Dedifferentiated amniotic fluid mesenchymal stem cell (primary cell): Measurements from ENCODE around the gene TTC34.
"Not testable (repeated sequence)": the region's sequence is repeated elsewhere in the genome, so short reads cannot be mapped to it uniquely, and the experiment has no call there.

Source experiments
- DNase-seq: peaks from one replicate; pipeline ENCODE4 v3.0.0-alpha.2; 2016; ENCODE audit errors: extremely low spot score

The TTC34 gene

DNA sequence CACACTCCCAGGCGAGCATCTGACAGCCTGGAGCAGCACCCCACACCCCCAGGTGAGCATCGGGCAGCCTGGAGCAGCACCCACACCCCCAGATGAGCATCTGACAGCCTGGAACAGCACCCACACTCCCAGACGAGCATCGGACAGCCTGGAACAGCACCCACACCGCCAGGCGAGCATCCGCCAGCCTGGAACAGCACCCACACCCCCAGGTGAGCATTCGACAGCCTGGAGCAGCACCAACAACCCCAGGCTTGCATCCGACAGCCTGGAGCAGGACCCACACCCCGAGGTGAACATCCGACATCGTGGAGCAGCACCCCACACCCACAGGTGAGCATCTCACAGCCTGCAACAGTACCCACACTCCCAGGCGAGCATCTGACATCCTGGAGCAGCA is 42.1 kb downstream of the TTC34 start:
- DNase-seq = not testable (repeated sequence)

DNA sequence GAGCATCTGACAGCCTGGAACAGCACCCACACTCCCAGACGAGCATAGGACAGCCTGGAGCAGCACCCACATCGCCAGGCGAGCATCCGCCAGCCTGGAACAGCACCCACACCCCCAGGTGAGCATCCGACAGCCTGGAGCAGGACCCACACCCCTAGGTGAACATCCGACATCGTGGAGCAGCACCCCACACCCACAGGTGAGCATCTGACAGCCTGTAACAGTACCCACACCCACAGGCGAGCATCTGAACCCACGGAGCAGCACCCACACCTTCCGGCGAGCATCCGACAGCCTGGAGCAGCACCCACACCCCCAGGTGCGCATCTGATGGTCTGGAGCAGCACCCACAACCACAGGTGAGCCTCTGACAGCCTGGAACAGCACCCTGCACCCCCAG is 44.0 kb downstream of the TTC34 start:
- not testable (repeated sequence) for DNase-seq

DNA sequence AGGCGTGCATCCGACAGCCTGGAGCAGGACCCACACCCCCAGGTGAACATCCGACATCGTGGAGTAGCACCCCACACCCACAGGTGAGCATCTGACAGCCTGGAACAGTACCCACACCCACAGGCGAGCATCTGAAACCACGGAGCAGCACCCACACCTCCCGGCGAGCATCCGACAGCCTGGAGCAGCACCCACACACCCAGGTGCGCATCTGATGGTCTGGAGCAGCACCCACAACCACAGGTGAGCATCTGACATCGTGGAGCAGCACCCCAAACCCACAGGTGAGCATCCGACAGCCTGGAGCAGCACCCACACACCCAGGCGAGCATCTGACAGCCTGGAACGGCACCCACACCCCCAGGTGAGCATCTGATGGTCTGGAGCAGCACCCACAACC is 46.1 kb downstream of the TTC34 start:
- DNase-seq = not testable (repeated sequence)

DNA sequence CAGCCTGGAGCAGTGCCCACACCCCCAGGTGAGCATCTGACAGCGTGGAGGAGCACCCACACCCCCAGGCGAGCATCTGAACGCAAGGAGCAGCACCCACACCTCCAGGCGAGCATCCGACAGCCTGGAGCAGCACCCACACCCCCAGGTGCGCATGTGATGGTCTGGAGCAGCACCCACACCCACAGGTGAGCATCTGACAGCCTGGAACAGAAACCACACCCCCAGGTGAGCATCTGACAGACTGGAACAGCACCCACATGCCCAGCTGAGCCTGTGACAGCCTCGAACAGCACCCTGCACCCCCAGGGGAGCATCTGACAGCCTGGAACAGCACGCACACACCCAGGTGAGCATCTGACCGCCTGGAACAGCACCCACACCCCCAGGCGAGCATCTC is 46.9 kb downstream of the TTC34 start:
- not testable (repeated sequence) for DNase-seq

DNA sequence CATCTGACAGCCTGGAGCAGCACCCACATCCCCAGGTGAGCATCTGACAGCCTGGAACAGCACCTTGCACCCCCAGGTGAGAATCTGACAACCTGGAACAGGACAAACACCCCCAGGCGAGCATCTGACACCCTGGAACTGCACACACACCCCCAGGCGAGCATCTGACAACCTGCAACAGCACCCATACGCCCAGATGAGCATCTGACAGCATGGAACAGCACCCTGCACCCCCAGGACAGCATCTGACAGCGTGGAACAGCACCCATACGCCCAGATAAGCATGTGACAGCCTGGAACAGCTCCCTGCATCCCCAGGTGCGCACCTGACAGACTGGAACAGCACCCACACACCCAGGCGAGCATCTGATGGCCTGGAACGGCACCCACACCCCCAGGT is 49.0 kb downstream of the TTC34 start:
- DNase-seq = not testable (repeated sequence)

DNA sequence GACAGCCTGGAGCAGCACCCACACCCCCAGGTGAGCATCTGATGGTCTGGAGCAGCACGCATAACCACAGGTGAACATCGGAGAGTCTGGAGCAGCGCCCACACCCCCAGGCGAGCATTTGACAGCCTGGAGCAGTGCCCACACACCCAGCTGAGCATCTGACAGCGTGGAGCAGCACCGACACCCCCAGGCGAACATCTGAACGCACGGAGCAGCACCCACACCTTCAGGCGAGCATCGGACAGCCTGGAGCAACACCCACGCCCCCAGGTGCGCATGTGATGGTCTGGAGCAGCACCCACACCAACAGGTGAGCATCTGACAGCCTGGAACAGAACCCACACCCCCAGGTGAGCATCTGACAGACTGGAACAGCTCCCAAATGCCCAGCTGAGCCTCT is 49.6 kb downstream of the TTC34 start:
- not testable (repeated sequence) for DNase-seq

DNA sequence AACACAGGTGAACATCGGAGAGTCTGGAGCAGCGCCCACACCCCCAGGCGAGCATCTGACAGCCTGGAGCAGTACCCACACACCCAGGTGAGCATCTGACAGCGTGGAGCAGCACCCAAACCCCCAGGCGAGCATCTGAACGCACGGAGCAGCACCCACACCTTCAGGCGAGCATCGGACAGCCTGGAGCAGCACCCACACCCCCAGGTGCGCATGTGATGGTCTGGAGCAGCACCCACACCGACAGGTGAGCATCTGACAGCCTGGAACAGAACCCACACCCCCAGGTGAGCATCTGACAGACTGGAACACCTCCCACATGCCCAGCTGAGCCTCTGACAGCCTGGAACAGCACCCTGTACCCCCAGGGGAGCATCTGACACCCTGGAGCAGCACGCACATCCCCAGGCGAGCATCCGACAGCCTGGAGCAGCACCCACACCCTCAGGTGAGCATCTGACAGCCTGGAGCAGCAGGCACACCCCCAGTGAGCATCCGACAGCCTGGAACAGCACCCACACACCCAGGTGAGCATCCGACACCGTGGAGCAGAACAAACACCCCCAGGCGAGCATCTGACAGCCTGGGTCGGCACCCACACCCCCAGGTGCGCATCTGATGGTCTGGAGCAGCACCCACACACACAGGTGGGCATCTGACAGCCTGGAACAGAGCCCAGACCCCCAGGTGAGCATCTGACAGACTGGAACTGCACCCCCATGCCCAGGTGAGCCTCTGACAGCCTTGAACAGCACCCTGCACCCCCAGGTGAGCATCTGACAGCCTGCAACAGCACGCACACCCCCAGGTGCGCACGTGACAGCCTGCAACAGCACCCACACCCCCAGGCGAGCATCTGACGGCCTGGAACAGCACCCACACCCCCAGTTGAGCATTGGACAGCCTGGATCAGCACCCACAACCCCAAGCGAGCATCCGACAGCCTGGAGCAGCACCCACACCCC is 50.4 kb downstream of the TTC34 start:
- not testable (repeated sequence) for DNase-seq

DNA sequence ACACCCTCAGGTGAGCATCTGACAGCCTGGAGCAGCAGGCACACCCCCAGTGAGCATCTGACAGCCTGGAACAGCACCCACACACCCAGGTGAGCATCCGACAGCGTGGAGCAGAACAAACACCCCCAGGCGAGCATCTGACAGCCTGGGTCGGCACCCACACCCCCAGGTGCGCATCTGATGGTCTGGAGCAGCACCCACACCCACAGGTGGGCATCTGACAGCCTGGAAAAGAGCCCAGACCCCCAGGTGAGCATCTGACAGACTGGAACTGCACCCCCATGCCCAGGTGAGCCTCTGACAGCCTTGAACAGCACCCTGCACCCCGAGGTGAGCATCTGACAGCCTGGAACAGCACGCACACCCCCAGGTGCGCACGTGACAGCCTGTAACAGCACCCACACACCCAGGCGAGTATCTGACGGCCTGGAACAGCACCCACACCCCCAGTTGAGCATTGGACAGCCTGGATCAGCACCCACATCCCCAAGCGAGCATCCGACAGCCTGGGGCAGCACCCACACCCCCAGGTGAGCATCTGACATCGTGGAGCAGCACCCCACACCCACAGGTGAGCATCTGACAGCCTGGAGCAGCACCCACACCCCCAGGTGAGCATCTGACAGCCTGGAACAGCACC is 51.3 kb downstream of the TTC34 start:
- DNase-seq = not testable (repeated sequence)

DNA sequence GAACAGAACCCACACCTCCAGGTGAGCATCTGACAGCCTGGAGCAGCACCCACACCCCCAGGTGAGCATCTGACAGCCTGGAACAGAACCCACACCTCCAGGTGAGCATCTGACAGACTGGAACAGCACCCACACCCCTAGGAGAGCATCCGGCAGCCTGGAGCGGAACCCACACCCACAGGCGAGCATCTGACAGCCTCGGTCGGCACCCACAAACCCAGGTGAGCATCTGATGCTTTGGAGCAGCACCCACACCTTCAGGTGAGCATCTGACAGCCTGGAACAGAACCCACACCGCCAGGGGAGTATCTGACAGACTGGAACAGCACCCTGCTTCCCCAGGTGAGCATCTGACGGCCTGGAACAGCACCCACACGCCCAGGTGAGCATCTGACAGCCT is 52.9 kb downstream of the TTC34 start:
- DNase-seq = not testable (repeated sequence)

DNA sequence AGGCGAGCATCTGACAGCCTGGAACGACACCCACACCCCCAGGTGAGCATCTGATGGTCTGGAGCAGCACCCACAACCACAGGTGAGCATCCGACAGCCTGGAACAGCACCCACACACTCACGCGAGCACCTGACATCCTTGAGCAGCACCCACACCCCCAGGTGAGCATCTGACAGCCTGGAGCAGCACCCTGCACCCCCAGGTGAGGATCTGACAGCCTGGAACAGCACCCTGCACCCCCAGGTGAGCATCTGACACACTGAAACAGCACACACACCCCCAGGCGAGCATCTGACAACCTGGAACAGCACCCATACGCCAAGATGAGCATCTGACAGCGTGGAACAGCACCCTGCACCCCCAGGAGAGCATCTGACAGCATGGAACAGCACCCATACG is 106.7 kb downstream of the TTC34 start:
- not testable (repeated sequence) for DNase-seq

DNA sequence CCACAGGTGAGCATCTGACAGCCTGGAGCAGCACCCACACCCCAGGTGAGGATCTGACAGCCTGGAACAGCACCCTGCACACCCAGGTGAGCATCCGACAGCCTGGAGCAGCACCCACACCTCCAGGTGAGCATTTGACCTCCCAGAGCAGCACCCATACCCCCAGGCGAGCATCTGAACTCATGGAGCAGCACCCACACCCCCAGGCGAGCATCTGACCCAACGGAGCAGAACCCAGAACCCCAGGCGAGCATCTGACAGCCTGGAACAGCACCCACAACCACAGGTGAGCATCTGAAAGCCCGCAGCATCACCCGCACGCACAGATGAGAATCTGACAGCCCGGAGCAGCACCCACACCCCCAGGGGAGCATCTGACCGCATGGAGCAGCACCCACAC is 111.3 kb downstream of the TTC34 start:
- not testable (repeated sequence) for DNase-seq

DNA sequence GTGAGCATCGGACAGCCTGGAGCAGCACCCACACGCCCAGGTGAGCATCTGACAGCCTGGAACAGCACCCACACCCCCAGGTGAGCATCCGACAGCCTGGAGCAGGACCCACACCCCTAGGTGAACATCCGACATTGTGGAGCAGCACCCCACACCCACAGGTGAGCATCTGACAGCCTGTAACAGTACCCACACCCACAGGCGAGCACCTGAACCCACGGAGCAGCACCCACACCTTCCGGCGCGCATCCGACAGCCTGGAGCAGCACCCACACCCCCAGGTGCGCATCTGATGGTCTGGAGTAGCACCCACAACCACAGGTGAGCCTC is 113.2 kb downstream of the TTC34 start:
- DNase-seq = not testable (repeated sequence)

DNA sequence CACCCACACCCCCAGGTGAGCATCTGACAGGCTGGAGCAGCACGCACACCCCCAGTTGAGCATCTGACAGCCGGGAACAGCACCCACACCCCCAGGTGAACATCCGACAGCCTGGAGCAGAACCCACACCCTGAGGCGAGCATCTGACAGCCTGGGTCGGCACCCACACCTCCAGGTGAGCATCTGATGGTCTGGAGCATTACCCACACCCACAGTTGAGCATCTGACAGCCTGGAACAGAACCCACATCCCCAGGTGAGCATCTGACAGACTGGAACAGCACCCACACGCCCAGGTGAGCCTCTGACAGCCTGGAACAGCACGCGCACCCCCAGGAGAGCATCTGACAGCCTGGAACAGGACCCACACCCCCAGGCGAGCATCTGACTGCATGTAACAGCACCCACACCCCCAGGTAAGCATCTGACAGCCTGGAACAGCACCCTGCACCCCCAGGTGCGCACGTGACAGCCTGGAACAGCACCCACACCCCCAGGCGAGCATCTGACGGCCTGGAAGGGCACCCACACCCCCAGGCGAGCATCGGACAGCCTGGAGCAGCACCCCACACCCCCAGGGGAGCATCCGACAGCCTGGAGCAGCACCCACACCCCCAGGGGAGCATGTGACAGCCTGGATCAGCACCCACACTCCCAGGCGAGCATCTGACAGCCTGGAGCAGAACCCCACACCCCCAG is 113.7 kb downstream of the TTC34 start:
- DNase-seq = not testable (repeated sequence)

DNA sequence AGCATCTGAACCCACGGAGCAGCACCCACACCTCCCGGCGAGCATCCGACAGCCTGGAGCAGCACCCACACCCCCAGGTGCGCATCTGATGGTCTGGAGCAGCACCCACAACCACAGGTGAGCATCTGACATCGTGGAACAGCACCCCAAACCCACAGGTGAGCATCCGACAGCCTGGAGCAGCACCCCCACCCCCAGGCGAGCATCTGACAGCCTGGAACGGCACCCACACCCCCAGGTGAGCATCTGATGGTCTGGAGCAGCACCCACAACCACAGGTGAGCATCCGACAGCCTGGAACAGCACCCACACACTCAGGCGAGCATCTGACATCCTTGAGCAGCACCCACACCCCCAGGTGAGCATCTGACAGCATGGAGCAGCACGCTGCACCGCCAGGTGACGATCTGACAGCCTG is 114.3 kb downstream of the TTC34 start:
- not testable (repeated sequence) for DNase-seq

DNA sequence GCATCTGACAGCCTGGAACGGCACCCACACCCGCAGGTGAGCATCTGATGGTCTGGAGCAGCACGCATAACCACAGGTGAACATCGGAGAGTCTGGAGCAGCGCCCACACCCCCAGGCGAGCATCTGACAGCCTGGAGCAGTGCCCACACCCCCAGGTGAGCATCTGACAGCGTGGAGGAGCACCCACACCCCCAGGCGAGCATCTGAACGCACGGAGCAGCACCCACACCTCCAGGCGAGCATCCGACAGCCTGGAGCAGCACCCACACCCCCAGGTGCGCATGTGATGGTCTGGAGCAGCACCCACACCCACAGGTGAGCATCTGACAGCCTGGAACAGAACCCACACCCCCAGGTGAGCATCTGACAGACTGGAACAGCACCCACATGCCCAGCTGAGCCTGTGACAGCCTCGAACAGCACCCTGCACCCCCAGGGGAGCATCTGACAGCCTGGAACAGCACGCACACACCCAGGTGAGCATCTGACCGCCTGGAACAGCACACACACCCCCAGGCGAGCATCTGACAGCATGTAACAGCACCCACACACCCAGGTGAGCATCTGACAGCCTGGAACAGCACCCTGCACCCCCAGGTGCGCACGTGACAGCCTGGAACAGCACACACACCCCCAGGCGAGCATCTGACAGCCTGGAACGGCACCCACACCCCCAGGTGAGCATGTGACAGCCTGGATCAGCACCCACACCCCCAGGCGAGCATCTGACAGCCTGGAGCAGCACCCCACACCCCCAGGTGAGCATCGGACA is 115.2 kb downstream of the TTC34 start:
- not testable (repeated sequence) for DNase-seq

DNA sequence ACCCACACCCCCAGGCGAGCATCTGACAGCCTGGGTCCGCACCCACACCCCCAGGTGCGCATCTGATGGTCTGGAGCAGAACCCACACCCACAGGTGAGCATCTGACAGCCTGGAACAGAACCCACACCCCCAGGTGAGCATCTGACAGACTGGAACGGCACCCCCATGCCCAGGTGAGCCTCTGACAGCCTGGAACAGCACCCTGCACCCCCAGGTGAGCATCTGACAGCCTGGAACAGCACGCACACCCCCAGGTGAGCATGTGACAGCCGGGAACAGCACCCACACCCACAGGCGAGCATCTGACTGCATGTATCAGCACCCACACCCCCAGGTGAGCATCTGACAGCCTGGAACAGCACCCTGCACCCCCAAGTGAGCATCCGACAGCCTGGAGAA is 115.8 kb downstream of the TTC34 start:
- DNase-seq = not testable (repeated sequence)

DNA sequence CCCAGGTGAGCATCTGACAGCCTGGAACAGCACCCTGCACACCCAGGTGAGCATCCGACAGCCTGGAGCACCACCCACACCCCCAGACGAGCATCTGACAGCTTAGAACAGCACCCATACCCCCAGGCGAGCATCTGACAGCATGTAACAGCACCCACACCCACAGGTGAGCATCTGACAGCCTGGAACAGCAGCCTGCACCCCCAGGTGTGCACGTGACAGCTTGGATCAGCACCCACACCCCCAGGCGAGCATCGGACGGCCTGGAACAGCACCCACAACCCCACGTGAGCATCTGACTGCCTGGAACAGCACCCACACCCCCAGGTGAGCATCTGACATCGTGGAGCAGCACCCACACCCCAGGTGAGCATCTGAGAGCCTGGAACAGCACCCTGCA is 116.6 kb downstream of the TTC34 start:
- not testable (repeated sequence) for DNase-seq

DNA sequence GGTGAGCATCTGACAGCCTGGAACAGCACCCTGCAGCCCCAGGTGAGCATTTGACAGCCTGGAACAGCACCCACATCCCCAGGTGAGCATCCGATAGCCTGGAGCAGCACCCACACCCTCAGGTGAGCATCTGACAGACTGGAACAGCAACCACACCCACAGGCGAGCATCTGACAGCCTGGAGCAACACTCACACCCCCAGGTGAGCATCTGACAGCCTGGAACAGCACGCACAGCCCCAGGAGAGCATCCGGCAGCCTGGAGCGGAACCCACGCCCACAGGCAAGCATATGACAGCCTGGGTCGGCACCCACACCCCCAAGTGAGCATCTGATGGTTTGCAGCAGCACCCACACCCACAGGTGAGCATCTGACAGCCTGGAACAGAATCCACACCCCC is 117.5 kb downstream of the TTC34 start:
- not testable (repeated sequence) for DNase-seq

DNA sequence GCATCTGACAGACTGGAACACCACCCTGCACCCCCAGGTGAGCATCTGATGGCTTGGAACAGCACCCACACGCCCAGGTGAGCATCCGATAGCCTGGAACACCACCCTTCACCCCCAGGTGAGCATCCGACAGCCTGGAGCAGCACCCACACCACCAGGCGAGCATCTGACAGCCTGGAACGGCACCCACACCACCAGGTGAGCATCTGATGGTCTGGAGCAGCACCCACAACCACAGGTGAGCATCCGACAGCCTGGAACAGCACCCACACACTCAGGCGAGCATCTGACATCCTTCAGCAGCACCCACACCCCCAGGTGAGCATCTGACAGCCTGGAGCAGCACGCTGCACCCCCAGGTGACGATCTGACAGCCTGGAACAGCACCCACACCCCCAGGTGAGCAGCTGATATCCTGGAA is 118.2 kb downstream of the TTC34 start:
- DNase-seq = not testable (repeated sequence)

DNA sequence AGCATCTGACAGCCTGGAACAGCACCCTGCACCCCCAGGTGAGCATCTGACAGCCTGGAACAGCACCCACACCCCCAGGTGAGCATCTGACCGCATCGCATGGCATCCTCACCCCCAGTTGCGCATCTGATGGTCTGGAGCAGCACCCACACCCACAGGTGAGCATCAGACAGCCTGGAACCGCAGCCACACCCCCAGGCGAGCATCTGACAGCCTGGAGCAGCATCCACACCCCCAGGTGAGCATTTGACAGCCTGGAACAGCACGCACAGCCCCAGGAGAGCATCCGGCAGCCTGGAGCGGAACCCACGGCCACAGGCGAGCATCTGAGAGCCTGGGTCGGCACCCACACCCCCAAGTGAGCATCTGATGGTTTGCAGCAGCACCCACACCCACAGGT is 118.6 kb downstream of the TTC34 start:
- DNase-seq = not testable (repeated sequence)

DNA sequence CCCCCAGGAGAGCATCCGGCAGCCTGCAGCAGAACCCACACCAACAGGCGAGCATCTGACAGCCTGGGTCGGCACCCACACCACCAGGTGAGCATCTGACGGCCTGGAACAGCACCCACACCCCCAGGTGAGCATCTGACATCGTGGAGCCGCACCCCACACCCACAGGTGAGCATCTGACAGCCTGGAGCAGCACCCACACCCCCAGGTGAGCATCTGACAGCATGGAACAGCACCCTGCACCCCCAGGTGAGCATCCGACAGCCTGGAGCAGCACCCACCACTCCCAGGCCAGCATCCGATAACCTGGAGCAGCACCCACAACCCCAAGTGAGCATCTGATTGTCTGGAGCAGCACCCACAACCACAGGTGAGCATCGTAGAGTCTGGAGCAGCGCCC is 124.8 kb downstream of the TTC34 start:
- DNase-seq = not testable (repeated sequence)

DNA sequence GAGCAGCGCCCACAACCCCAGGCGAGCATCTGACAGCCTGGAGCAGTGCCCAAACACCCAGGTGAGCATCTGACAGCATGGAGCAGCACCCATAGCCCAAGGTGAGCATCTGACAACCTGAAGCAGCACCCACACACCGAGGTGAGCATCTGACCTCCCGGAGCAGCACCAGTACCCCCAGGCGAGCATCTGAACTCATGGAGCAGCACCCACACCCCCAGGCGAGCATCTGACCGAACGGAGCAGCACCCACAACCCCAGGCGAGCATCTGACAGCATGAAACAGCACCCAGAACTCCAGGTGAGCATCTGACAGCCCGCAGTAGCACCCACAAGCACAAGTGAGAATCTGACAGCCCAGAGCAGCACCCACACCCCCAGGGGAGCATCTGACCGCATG is 129.8 kb downstream of the TTC34 start:
- not testable (repeated sequence) for DNase-seq
